Heart right ventricle (tissue), 16 donors: ENCODE results near the gene DCAF8L2. TPM values are rescaled to one million over a fixed set of nuclear protein-coding genes. Genes with fewer than 3 reads are reported as not detected.

Experiments
- ATAC-seq, 8 donors: fragments of 200-7000 bp; cut with Tn5 transposase; one replicate each; pipeline ENCODE4 v1.9.1; 2020; ENCODE audit warnings: mild to moderate bottlenecking in 8 of 8, moderate library complexity in 8 of 8, moderate number of reproducible peaks in 1 of 8
- DNase-seq, 2 donors: peaks; one replicate each; pipeline ENCODE4 v3.0.0-alpha.2; 2020
- H3K27ac ChIP-seq, 10 donors: fragments of 200-600 bp; sonication (generic) in 2 of 10; one replicate each; pipeline versions ENCODE4 v1.5.0 to v1.8.0; 2020 to 2022; ENCODE audit warnings: mild to moderate bottlenecking in 3 of 10
- H3K27me3 ChIP-seq, 7 donors: fragments of 200-600 bp; one replicate each; pipeline ENCODE4 v1.8.0; 2021 to 2022; ENCODE audit warnings: mild to moderate bottlenecking in 2 of 7
- H3K36me3 ChIP-seq, 9 donors: fragments of 200-600 bp; sonication (generic) in 1 of 9; one replicate each; pipeline versions ENCODE4 v1.5.0 to v1.8.0; 2020 to 2022; ENCODE audit warnings: mild to moderate bottlenecking in 2 of 9
- H3K4me1 ChIP-seq, 9 donors: fragments of 200-600 bp; sonication (generic) in 1 of 9; one replicate each; pipeline versions ENCODE4 v1.5.0 to v1.8.0; 2020 to 2022; ENCODE audit warnings: mild to moderate bottlenecking in 4 of 9
- H3K4me3 ChIP-seq, 10 donors: fragments of 200-600 bp; sonication (generic) in 2 of 10; one replicate each; pipeline versions ENCODE4 v1.5.0 to v1.8.0; 2020 to 2022; ENCODE audit warnings: mild to moderate bottlenecking in 7 of 10, moderate library complexity in 2 of 10
- H3K9me3 ChIP-seq, 11 donors: fragments of 200-600 bp in 10 of 11; sonication (generic) in 2 of 11; one replicate each; pipeline versions ENCODE4 v1.5.0 to v1.8.0; 2013 to 2022; ENCODE audit warnings: mild to moderate bottlenecking in 2 of 11, control low read depth in 1 of 11, moderate library complexity in 1 of 11
- CTCF ChIP-seq, 9 donors: fragments of 200-600 bp; sonication (generic) in 2 of 9; IDR thresholded peaks; one replicate each; pipeline versions ENCODE4 v1.5.0 to v1.8.0; 2021 to 2022; ENCODE audit warnings: antibody characterized with exemption in 9 of 9, mild to moderate bottlenecking in 5 of 9, moderate library complexity in 1 of 9
- WGBS, 2 donors: extraction: QIAGEN DNeasy Blood & Tissue Kit; methylation state at CpG; one replicate each; pipeline ENCODE4 v1.1.7; 2013; ENCODE audit warnings: inconsistent platforms in 1 of 2; 5-methylcytosine and 5-hydroxymethylcytosine counted together
- intact Hi-C, 10 donors: fragments of 100-400 bp; cut with DNase I; formaldehyde crosslinking; loops; one replicate each; pipeline versions ENCODE4 v1.11.1 to v1.14.2; 2022
- polyA plus RNA-seq, 2 donors: library from polyadenylated mRNA; stranded (reverse); fragments of 200-250 nt; gene quantifications; one replicate each; pipeline ENCODE4 v1.2.3, GENCODE V29; 2013
- total RNA-seq, 10 donors: library from RNA; stranded (reverse); fragmentation: NEBNext Ultra II Directional in 3 of 10; extraction: Animal tissue kit (Norgen Biotek cat#: 25700) in 3 of 10; gene quantifications; one replicate each; pipeline versions ENCODE4 v1.2.1 to v1.2.4, GENCODE V29; 2021 to 2023
- donor health status: Arrhythmogenic right ventricular cardiomyopathy.
- donor health status: ischemic (EF 13 %, LVEDD 7.1; RV severe dilation, severe dysfunction).
- donor health status: healthy with polysubstance abuse.
- donor health status: DM: no; HTN: yes; CAD: no.
- donor health status: DM: no; HTN: no; CAD: no.
- donor health status: ischemic (EF 25% LVEDD 6.9; RV normal size, moderate dysfunction).
- donor health status: ischemic (EF 25% LVEDD 5.7; RV mildly dilated, moderate dysfunction).
- donor health status: healthy.
- donor health status: DM: yes; HTN: yes; CAD: no.
- donor health status: Ischemic cardiomyopathy.
- donor health status: ischemic (EF 35%, LVEDD 5.7; RV mildly dilated, moderate dysfunction).
- donor health status: nonischemic (EF 11% LVEDD 7.7; RV severe dilation, severe dysfunction).
- donor health status: DM: yes; HTN: yes; CAD: no.
- donor health status: PGD.
- donor health status: ischemic (EF 29% LVEDD 5.4; RV normal size, mild dysfunction).
- donor health status: nonischemic (EF 23%, LVEDD 6.1; RV moderate dilation, normal function).

The DCAF8L2 gene
- total and polyA plus RNA-seq, 12 donors = not detected

DNA sequence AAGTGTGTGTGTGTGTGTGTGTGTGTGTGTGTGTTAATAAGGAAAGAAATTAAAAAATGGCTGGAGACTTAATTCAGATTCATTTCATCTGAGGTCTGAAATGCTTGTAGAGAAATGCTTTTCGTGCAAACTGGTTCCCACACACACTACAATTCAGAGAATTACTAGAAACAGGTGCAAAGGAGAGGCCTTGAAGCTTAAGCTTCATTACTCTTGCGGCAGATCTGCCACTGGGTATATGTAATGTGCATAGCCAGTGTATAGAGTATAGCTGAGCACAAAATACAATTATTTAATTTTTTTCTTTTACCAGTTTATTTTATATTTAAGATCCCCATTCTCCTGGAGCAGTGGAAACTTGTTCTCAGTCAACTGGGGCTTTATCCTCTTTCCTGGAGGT, 185.8 kb downstream of the DCAF8L2 start:
- ATAC-seq (no peak), DNase-seq (no peak)
- TF ChIP-seq CTCF (IDR thresholded peaks at IDR 0.05) = no peak
- Histone ChIP-seq H3K9me3 (no peaks in the 10 kb centered on the region), H3K4me1 (no peaks in the 10 kb centered on the region), H3K27me3 (no peaks in the 10 kb centered on the region), H3K4me3 (no peak overlapping the region), H3K27ac (no peak overlapping the region), H3K36me3 (no peaks in the 10 kb centered on the region)
- WGBS, 2 donors = 85 to 96% methylated on average over 2 of the region's 2 CpGs
- intact Hi-C loops = no loop called here

DNA sequence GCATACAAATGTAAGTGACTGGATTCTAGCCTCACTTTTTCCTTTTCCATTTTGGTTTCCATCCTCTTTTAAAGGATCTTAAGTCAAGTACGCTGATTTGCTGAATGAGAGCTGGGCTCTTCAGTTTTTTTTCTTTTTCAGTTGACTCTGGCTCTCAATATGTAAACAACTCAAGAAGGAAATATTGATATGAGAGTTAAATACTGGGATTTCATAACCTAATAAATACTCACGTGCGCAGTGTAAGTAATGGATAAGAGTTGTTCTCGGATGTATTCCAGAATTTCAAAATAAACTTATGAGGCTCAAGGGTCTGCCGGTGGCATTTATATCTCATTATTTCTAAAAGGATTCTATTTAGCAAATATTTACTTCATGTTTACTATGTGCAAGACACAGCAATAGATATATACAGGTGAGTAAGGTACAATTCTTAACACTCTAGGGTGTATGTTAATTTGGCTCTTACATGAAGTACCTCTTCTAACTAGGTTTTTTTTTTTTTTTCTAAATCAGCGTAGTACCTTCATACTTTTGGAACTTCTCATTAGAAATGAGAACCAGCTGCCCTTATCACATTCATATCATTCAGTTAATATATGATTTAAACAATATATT, 206.6 kb downstream of the DCAF8L2 start:
- Histone ChIP-seq H3K9me3 (no peaks in the 10 kb centered on the region), H3K27ac (no peak overlapping the region), H3K36me3 (no peaks in the 10 kb centered on the region), H3K4me1 (no peaks in the 10 kb centered on the region), H3K4me3 (no peak overlapping the region), H3K27me3 (no peaks in the 10 kb centered on the region)
- 63 to 91% methylated on average over 6 of the region's 6 CpGs for WGBS, 2 donors
- DNase-seq (no peak), ATAC-seq (no peak)
- TF ChIP-seq CTCF (IDR thresholded peaks at IDR 0.05) = no peak
- intact Hi-C loops = no loop called here

DNA sequence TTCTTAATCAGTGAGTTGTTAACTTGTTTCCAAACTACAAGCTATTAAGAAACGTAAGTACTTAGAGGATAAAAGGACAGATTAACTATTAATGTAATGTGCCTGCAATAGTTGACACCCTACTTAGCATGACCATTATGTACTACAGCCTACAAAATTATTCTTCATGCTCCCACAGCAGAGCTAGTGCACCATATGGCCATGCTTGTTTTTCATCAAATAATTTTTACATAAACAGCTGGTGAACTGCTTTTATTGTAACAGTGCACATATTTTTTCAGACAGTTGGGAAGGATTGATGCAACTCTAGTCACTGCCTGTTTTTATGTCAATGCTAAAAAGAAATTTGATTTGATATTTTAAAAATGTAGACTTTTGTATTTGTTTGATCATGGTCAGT, 207.4 kb downstream of the DCAF8L2 start:
- TF ChIP-seq CTCF (IDR thresholded peaks at IDR 0.05) = no peak
- Histone ChIP-seq H3K27ac (no peak overlapping the region), H3K4me1 (no peaks in the 10 kb centered on the region), H3K4me3 (no peak overlapping the region), H3K36me3 (no peaks in the 10 kb centered on the region), H3K9me3 (no peaks in the 10 kb centered on the region), H3K27me3 (no peaks in the 10 kb centered on the region)
- 48 to 52% methylated on average over 1 of the region's 1 CpG for WGBS, 2 donors
- intact Hi-C loops = no loop called here
- ATAC-seq = no peak
- DNase-seq = no peak

Other genes starting within 250 kb of the DCAF8L2 start
- gene PPP4R3C, start 127.0 kb upstream of the DCAF8L2 start, total RNA-seq = not detected
- gene PPP4R3C, start 127.0 kb upstream of the DCAF8L2 start, polyA plus RNA-seq = not detected
- gene MAGEB10, start 217.6 kb downstream of the DCAF8L2 start, total RNA-seq = not detected
- not detected for gene MAGEB10, start 217.6 kb downstream of the DCAF8L2 start, polyA plus RNA-seq